Body of pancreas (tissue), 4 donors: ENCODE data around the gene CST8. TPM values are rescaled to one million over a fixed set of nuclear protein-coding genes. Genes with fewer than 3 reads are reported as not detected.

Experiments
- ATAC-seq: fragments of 150-250 bp; one replicate; pipeline ENCODE4 v1.9.1; 2016
- DNase-seq, 4 donors: peaks; one replicate each; pipeline ENCODE4 v3.0.0-alpha.2; 2019
- H3K27ac ChIP-seq, 4 donors: fragments of 200-600 bp; sonication (generic); 1 replicate in 3 of 4; 2 replicates in 1 of 4; pipeline versions ENCODE4 v1.5.1 to v1.6.1; 2016 to 2019; ENCODE audit warnings: mild to moderate bottlenecking in 1 of 4, mixed read lengths in 1 of 4, moderate library complexity in 1 of 4
- H3K27me3 ChIP-seq, 2 donors: fragments of 200-600 bp; sonication (generic); one replicate each; pipeline ENCODE4 v1.6.0; 2016; ENCODE audit warnings: mild to moderate bottlenecking in 1 of 2
- H3K36me3 ChIP-seq, 2 donors: fragments of 200-600 bp; sonication (generic); replicated peaks in 1 of 2; 2 replicates each; pipeline ENCODE4 v1.5.1; 2016; ENCODE audit warnings: low read depth in 2 of 2; ENCODE audit not compliant: insufficient read depth in 1 of 2
- H3K4me1 ChIP-seq: fragments of 200-600 bp; sonication (generic); one replicate; pipeline ENCODE4 v1.6.0; 2016
- H3K4me3 ChIP-seq, 2 donors: fragments of 200-600 bp; sonication (generic); 1 replicate in 1 of 2; 2 replicates in 1 of 2; pipeline ENCODE4 v1.5.1; 2016 to 2019
- H3K9me3 ChIP-seq, 3 donors: fragments of 200-600 bp; sonication (generic); 1 replicate in 2 of 3; 2 replicates in 1 of 3; pipeline ENCODE4 v1.5.1; 2016
- CTCF ChIP-seq, 7 experiments: fragments of 450-650 bp in 4 of 7; fragments of 200-600 bp in 3 of 7; sonication (generic) in 3 of 7; IDR thresholded peaks; one replicate each; pipeline ENCODE4 v1.5.1; 2016 to 2019; ENCODE audit warnings: antibody characterized with exemption in 7 of 7
- POLR2A ChIP-seq, 3 donors: fragments of 450-650 bp; IDR thresholded peaks; one replicate each; pipeline ENCODE4 v1.6.1; 2016; ENCODE audit warnings: antibody characterized with exemption in 3 of 3, mild to moderate bottlenecking in 2 of 3
- WGBS, 2 donors: methylation state at CpG; one replicate each; pipeline ENCODE4 v1.1.5; 2017; 5-methylcytosine and 5-hydroxymethylcytosine counted together
- intact Hi-C: fragments of 100-400 bp; cut with DNase I; formaldehyde crosslinking; loops from one replicate; pipeline ENCODE4 v1.15.1; 2023
- total RNA-seq, 2 donors: library from RNA; depleted of rRNA; stranded (reverse); fragments of >200 nt; gene quantifications; one replicate each; pipeline ENCODE4 v1.1.0, GENCODE V29; 2016

The CST8 gene
- total RNA-seq, 2 donors from 2014 or later = not detected

DNA sequence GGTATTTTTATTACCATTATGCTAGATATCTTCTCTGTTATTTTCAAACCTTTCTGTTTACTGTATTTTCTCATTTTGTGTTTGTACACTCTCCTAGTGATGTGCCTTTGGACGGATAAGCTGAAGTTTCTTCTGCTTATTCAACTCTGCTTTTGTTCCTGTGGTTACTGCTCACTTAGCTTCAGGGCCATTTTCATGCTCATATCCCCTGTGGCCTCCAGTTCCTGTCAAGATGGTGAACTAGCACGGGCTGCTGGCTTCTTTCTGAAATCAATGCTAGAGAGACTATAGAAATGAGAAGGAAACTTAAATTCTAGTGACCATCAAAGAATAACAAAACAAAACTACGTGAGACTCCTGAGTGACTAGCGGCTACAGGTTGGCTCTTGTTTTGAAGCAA lies 6.8 kb upstream of the CST8 start:
- TF ChIP-seq CTCF (IDR thresholded peaks at IDR 0.05) = no peak
- TF ChIP-seq POLR2A (IDR thresholded peaks at IDR 0.05) = no peak
- 58 to 60% methylated on average over 4 of the region's 4 CpGs for WGBS, 2 donors
- ATAC-seq (no peak), DNase-seq (no peak)
- no peak overlapping the region for H3K27ac ChIP-seq
- no peaks in the 10 kb centered on the region for H3K9me3 ChIP-seq
- H3K36me3 ChIP-seq = no peaks in the 10 kb centered on the region
- no peak overlapping the region for H3K4me3 ChIP-seq
- no peaks in the 10 kb centered on the region for H3K27me3 ChIP-seq
- intact Hi-C loops = no loop called here
- no peaks in the 10 kb centered on the region for H3K4me1 ChIP-seq

GRCh38 chr20:23488470-23488869 lies 2.4 kb upstream of the CST8 start:
- TF ChIP-seq CTCF (IDR thresholded peaks at IDR 0.05) (no peak), POLR2A (IDR thresholded peaks at IDR 0.05) (no peak)
- Histone ChIP-seq H3K27ac (no peak overlapping the region), H3K4me3 (no peak overlapping the region), H3K27me3 (no peaks in the 10 kb centered on the region), H3K9me3 (no peaks in the 10 kb centered on the region), H3K4me1 (no peaks in the 10 kb centered on the region), H3K36me3 (no peaks in the 10 kb centered on the region)
- ATAC-seq (no peak), DNase-seq (no peak)
- intact Hi-C loops = no loop called here
- WGBS, 2 donors = 58 to 60% methylated on average over 2 of the region's 2 CpGs

GRCh38 chr20:23488996-23489395 lies 1.9 kb upstream of the CST8 start:
- DNase-seq (no peak), ATAC-seq (no peak)
- H3K4me3 ChIP-seq = no peak overlapping the region
- TF ChIP-seq CTCF (IDR thresholded peaks at IDR 0.05) (no peak), POLR2A (IDR thresholded peaks at IDR 0.05) (no peak)
- no peaks in the 10 kb centered on the region for H3K36me3 ChIP-seq
- H3K27me3 ChIP-seq = no peaks in the 10 kb centered on the region
- no peaks in the 10 kb centered on the region for H3K4me1 ChIP-seq
- H3K9me3 ChIP-seq = no peaks in the 10 kb centered on the region
- intact Hi-C loops = no loop called here
- 83 to 86% methylated on average over 3 of the region's 3 CpGs for WGBS, 2 donors
- H3K27ac ChIP-seq = no peak overlapping the region

DNA sequence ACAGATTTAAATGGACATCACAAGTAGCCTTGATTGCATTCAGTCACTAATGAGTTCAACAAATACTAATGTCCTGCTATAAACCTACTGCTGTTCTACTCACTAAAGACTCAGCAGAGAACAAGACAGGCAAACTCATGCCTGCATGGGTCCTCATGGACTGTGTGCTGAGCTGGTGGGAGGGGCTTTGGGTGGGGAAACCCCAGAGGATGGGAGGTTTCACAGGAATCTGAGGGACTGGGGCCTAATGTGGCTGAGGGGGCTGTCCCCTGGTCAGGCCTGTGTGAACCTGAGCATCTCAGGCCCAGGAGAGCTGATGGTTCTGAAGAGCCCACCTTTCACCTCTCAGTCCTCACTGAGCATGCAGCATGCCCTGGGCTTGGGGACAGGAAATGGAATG lies 1.4 kb downstream of the CST8 start:
- Histone ChIP-seq H3K4me3 (no peak overlapping the region), H3K9me3 (no peaks in the 10 kb centered on the region), H3K27ac (no peak overlapping the region), H3K4me1 (no peaks in the 10 kb centered on the region), H3K36me3 (no peaks in the 10 kb centered on the region), H3K27me3 (no peaks in the 10 kb centered on the region)
- DNase-seq = no peak
- no peak for TF ChIP-seq POLR2A (IDR thresholded peaks at IDR 0.05)
- no peak for TF ChIP-seq CTCF (IDR thresholded peaks at IDR 0.05)
- intact Hi-C loops = no loop called here
- ATAC-seq = no peak

GRCh38 chr20:23493172-23493772 lies 2.4 kb downstream of the CST8 start:
- H3K27me3 ChIP-seq = no peaks in the 10 kb centered on the region
- ATAC-seq (no peak), DNase-seq (no peak)
- no peaks in the 10 kb centered on the region for H3K9me3 ChIP-seq
- H3K4me3 ChIP-seq = no peak overlapping the region
- TF ChIP-seq POLR2A (IDR thresholded peaks at IDR 0.05) = no peak
- no peak for TF ChIP-seq CTCF (IDR thresholded peaks at IDR 0.05)
- H3K4me1 ChIP-seq = no peaks in the 10 kb centered on the region
- H3K27ac ChIP-seq = no peak overlapping the region
- WGBS, 2 donors = 60 to 65% methylated on average over 2 to 3 of the region's 3 CpGs
- intact Hi-C loops = no loop called here
- no peaks in the 10 kb centered on the region for H3K36me3 ChIP-seq
